Measurements from ENCODE around the gene DQX1. TPM values are rescaled to one million over a fixed set of nuclear protein-coding genes. Genes with fewer than 3 reads are reported as not detected.

DQX1 gene
- total and polyA plus RNA-seq, 2 experiments from 2014 or later = 4.0 TPM; not detected in 1

DNA sequence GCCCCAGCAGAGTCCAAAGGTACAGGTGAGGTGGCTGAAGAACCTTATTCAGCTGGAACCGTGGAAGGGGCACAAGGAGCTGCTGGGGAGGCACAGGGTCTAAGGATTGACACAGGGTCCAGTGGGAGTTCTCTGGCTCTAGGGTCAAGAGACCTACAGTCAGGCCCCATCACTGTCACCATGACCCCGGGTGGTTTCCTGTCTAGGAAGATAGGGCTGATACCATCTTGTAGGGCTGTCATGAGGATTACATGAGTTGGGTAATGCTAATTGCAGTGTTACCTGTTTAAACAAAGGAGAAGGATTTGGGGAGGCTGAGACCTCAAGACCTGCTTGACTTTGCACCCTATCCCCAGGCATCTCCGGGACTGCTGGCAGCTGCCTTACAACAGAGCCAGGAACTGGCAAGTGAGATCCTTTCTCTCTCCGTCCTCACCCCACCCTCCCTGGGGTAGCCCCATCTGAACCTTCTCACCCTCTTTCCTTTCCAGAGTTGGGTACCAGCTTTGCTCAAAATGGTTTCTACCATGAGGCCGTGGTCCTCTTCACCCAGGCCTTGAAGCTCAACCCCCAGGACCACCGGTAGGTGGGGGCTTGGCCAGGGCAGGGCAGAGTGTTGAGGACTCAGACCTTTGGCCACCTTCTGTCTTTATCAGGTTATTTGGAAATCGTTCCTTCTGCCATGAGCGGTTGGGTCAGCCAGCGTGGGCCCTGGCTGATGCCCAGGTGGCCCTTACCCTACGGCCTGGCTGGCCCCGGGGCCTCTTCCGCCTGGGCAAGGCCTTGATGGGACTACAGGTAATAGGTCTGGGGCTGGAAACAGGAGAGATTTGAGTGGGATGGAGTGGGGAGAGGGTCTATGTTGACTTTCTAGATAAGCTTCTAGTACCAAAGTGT lies 34.1 kb downstream of the DQX1 start:
- 95% methylated on average over 12 of the region's 12 CpGs for WGBS (ENCODE audit: low lambda C conversion rate, missing lambda C conversion rate)
- no peaks in the 10 kb centered on the region for H3K4me1 ChIP-seq (ENCODE audit: insufficient read depth)
- H3K36me3 ChIP-seq (replicated peaks; ENCODE audit: insufficient read depth, low read depth) = no peaks in the 10 kb centered on the region

DNA sequence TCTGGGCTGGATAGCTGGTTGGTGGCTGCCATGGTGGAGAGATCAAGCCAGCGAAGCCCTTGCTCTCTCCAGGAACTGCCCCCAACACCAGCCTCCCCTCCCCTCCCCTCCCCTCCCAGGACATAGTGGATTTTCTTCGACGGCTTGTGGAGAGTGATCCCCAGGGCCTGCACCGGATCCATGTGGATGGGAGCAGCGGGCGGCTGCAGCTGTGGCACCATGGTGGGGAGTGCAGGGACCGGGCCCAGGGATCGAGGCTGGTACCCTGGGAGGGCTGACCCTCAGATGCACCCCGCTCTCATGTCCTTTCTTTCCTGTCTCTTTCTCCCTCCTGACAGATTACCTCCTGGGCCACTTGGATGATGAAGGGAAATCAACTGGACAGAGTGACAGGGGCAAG lies 36.1 kb downstream of the DQX1 start:
- Histone ChIP-seq H3K27ac (no peak overlapping the region), H3K9me3 (ENCODE audit: low read depth) (no peaks in the 10 kb centered on the region), H3K27me3 (no peaks in the 10 kb centered on the region), H3K4me1 (ENCODE audit: insufficient read depth) (no peaks in the 10 kb centered on the region), H4K20me1 (ENCODE audit: insufficient read depth, poor library complexity, severe bottlenecking) (no peaks in the 10 kb centered on the region), H3K9me2 (replicated peaks; ENCODE audit: insufficient read depth) (no peaks in the 10 kb centered on the region), H3K4me3 (no peak overlapping the region), H3K79me2 (peaks cover 7% of the 10 kb centered on the region), H3K36me3 (replicated peaks; ENCODE audit: insufficient read depth, low read depth) (no peaks in the 10 kb centered on the region), H3K4me2 (no peak overlapping the region), H2AFZ (no peak overlapping the region)
- no peak for DNase-seq (ENCODE audit: low spot score)
- 97% methylated on average over 7 of the region's 9 CpGs for WGBS (ENCODE audit: low lambda C conversion rate, missing lambda C conversion rate)
- TF ChIP-seq, protein P1, sequence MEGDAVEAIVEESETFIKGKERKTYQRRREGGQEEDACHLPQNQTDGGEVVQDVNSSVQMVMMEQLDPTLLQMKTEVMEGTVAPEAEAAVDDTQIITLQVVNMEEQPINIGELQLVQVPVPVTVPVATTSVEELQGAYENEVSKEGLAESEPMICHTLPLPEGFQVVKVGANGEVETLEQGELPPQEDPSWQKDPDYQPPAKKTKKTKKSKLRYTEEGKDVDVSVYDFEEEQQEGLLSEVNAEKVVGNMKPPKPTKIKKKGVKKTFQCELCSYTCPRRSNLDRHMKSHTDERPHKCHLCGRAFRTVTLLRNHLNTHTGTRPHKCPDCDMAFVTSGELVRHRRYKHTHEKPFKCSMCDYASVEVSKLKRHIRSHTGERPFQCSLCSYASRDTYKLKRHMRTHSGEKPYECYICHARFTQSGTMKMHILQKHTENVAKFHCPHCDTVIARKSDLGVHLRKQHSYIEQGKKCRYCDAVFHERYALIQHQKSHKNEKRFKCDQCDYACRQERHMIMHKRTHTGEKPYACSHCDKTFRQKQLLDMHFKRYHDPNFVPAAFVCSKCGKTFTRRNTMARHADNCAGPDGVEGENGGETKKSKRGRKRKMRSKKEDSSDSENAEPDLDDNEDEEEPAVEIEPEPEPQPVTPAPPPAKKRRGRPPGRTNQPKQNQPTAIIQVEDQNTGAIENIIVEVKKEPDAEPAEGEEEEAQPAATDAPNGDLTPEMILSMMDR (IDR thresholded peaks at IDR 0.05; ENCODE audit: poor library complexity) = no peak
- TF ChIP-seq EZH2phosphoT487 (IDR thresholded peaks at IDR 0.05; ENCODE audit: low read depth, severe bottlenecking, unreplicated experiment) (no peak), EZH2 (IDR thresholded peaks at IDR 0.05; ENCODE audit: borderline replicate concordance) (no peak)

More for the DNA sequence above, 34.1 kb downstream of the DQX1 start:
- Histone ChIP-seq H3K4me2 (no peak overlapping the region), H4K20me1 (ENCODE audit: insufficient read depth, poor library complexity, severe bottlenecking) (no peaks in the 10 kb centered on the region), H3K9me3 (ENCODE audit: low read depth) (no peaks in the 10 kb centered on the region), H3K9me2 (replicated peaks; ENCODE audit: insufficient read depth) (no peaks in the 10 kb centered on the region), H2AFZ (no peak overlapping the region), H3K27me3 (peaks cover 7% of the 10 kb centered on the region), H3K27ac (no peak overlapping the region), H3K4me3 (no peak overlapping the region), H3K79me2 (no peaks in the 10 kb centered on the region)
- no peak for DNase-seq (ENCODE audit: low spot score)
- TF ChIP-seq, protein P1 (IDR thresholded peaks at IDR 0.05; ENCODE audit: poor library complexity) = no peak
- TF ChIP-seq EZH2phosphoT487 (IDR thresholded peaks at IDR 0.05; ENCODE audit: low read depth, severe bottlenecking, unreplicated experiment) (no peak), EZH2 (IDR thresholded peaks at IDR 0.05; ENCODE audit: borderline replicate concordance) (no peak)

DNA sequence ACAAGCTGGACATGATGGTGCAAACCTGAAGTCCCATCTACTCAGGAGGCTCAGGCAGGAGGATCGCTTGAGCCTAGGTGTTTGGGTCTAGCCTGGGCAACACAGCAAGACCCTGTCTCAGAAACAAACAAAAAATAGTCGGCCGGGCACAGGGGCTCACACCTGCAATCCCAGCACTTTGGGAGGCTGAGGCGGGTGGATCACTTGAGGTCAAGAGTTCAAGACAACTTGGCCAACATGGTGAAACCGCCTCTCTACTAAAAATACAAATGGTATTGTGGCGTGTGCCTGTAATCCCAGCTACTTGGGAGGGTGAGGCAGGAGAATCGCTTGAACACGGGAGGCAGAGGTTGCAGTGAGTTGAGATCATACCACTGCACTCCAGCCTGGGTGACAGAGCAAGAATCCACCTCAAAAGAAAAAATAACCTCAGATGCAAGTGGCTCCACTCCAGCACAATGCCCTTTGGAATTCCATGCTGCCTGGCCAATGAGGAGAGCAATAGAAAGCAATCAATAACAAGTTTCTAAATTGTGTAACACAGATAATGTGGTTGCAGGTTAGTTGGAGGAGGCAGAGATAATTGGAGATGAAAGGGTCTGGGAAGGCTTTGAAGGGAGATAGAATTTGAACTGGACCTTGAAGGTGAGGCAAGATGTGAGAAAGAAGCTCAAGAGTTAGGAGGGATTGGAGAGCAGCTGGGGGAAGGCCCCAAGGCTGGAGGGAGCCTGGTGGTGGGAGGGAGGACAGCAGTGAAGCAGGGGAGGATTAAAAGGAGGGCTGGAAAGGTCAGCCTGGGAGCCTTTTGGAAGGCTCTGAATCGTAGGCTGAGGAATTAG lies 37.2 kb downstream of the DQX1 start:
- Histone ChIP-seq H2AFZ (no peak overlapping the region), H3K9me3 (ENCODE audit: low read depth) (no peaks in the 10 kb centered on the region), H3K79me2 (peaks cover 16% of the 10 kb centered on the region), H4K20me1 (ENCODE audit: insufficient read depth, poor library complexity, severe bottlenecking) (no peaks in the 10 kb centered on the region), H3K9me2 (replicated peaks; ENCODE audit: insufficient read depth) (no peaks in the 10 kb centered on the region), H3K27ac (peak overlapping the region; percentile 37), H3K27me3 (no peaks in the 10 kb centered on the region), H3K36me3 (replicated peaks; ENCODE audit: insufficient read depth, low read depth) (no peaks in the 10 kb centered on the region), H3K4me2 (peak overlapping the region; percentile 37), H3K4me1 (ENCODE audit: insufficient read depth) (no peaks in the 10 kb centered on the region), H3K4me3 (no peak overlapping the region)
- WGBS (ENCODE audit: low lambda C conversion rate, missing lambda C conversion rate) = 83% methylated on average over 9 of the region's 9 CpGs
- DNase-seq (ENCODE audit: low spot score) = no peak
- TF ChIP-seq EZH2 (IDR thresholded peaks at IDR 0.05; ENCODE audit: borderline replicate concordance) (no peak), EZH2phosphoT487 (IDR thresholded peaks at IDR 0.05; ENCODE audit: low read depth, severe bottlenecking, unreplicated experiment) (no peak)
- TF ChIP-seq, protein P1 (IDR thresholded peaks at IDR 0.05; ENCODE audit: poor library complexity) = no peak

All from hepatocyte (in vitro differentiated cells).